ENCODE data around the gene FCHSD1. TPM values are rescaled to one million over a fixed set of nuclear protein-coding genes. Genes with fewer than 3 reads are reported as not detected.
A peak's percentile ranks its signal among the peaks of the same experiment; 100 is the strongest.

The FCHSD1 gene
- total and polyA plus RNA-seq, 4 donors = 12.2 to 23.2 (median 17.7) TPM

DNA sequence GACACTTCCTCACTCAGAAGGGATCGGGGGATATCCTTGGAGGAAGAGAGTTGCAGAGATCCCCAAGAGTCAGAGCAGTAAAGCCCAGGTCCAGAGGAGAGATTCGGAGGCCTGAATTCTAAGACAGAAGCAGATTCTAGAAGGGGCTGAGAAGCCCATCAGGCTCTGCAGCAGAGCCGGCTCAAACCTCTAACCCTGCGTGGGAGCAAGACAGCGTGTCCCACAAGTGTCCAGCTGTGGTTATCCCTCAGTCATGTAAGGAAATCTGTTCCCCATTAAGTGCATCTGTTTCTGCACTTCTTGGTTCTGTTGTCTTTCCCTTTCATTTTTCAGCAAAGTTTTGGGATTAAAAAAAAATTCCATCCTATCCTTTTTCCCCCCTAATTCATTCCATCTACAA, 27.6 kb downstream of the FCHSD1 start:
- ATAC-seq (ENCODE audit: insufficient read depth, low FRiP score) = no peak
- no peak overlapping the region for H3K27ac ChIP-seq (ENCODE audit: low read depth in 1 of 2, low read length in 1 of 2)
- peaks cover 18 to 50% (median 38%) of the 10 kb centered on the region in 4 donors for H3K36me3 ChIP-seq (ENCODE audit: control insufficient read depth in 4 of 4, insufficient read depth in 4 of 4, low read length in 4 of 4)
- 78 to 82% methylated on average over 5 of the region's 5 CpGs for WGBS, 2 donors
- H3K4me3 ChIP-seq = no peak overlapping the region
- no peak overlapping the region for H3K9ac ChIP-seq (ENCODE audit: insufficient read depth in 1 of 2, low read length in 2 of 2)
- TF ChIP-seq, protein P1, sequence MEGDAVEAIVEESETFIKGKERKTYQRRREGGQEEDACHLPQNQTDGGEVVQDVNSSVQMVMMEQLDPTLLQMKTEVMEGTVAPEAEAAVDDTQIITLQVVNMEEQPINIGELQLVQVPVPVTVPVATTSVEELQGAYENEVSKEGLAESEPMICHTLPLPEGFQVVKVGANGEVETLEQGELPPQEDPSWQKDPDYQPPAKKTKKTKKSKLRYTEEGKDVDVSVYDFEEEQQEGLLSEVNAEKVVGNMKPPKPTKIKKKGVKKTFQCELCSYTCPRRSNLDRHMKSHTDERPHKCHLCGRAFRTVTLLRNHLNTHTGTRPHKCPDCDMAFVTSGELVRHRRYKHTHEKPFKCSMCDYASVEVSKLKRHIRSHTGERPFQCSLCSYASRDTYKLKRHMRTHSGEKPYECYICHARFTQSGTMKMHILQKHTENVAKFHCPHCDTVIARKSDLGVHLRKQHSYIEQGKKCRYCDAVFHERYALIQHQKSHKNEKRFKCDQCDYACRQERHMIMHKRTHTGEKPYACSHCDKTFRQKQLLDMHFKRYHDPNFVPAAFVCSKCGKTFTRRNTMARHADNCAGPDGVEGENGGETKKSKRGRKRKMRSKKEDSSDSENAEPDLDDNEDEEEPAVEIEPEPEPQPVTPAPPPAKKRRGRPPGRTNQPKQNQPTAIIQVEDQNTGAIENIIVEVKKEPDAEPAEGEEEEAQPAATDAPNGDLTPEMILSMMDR (IDR thresholded peaks at IDR 0.05; ENCODE audit: control extremely low read depth, extremely low read depth) = no peak
- peaks cover 0 to 4% (median 0%) of the 10 kb centered on the region in 5 donors for H3K4me1 ChIP-seq (ENCODE audit: control insufficient read depth in 5 of 5, insufficient read depth in 5 of 5, low read length in 5 of 5)
- no peaks in the 10 kb centered on the region for H3K27me3 ChIP-seq (ENCODE audit: control insufficient read depth in 3 of 3, insufficient read depth in 3 of 3, low read length in 2 of 3)
- H3K9me3 ChIP-seq (ENCODE audit: control insufficient read depth in 4 of 4, insufficient read depth in 3 of 4, low read length in 3 of 4) = peaks cover 0 to 2% (median 0%) of the 10 kb centered on the region in 4 donors
- no peak for DNase-seq

DNA sequence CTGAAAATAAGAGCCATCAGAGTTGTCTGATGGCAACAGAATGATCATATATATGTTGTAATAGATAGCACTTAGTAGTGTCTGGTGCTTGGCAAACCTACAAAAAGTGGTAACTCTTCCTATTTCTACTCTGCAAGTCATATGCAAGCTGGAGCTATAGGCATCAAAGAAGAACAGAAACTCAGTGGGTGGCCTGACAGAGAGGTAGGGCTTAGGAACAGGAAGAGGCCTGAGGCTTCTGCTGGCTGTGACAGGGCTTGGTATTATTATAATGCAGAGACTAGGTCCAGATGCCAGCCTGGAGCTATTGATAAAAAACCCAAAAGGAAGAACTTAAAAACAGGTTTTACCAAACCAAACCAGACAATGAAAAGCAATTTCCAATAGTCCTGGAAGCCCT, 28.0 kb downstream of the FCHSD1 start:
- Histone ChIP-seq H3K27ac (ENCODE audit: low read depth in 1 of 2, low read length in 1 of 2) (no peak overlapping the region), H3K9me3 (ENCODE audit: control insufficient read depth in 4 of 4, insufficient read depth in 3 of 4, low read length in 3 of 4) (peaks cover 0 to 2% (median 0%) of the 10 kb centered on the region in 4 donors), H3K9ac (ENCODE audit: insufficient read depth in 1 of 2, low read length in 2 of 2) (no peak overlapping the region), H3K36me3 (ENCODE audit: control insufficient read depth in 4 of 4, insufficient read depth in 4 of 4, low read length in 4 of 4) (peaks cover 15 to 46% (median 33%) of the 10 kb centered on the region in 4 donors), H3K4me1 (ENCODE audit: control insufficient read depth in 5 of 5, insufficient read depth in 5 of 5, low read length in 5 of 5) (peaks cover 0 to 4% (median 0%) of the 10 kb centered on the region in 5 donors), H3K4me3 (no peak overlapping the region), H3K27me3 (ENCODE audit: control insufficient read depth in 3 of 3, insufficient read depth in 3 of 3, low read length in 2 of 3) (no peaks in the 10 kb centered on the region)
- ATAC-seq (ENCODE audit: insufficient read depth, low FRiP score) (no peak), DNase-seq (no peak)
- TF ChIP-seq, protein P1 (IDR thresholded peaks at IDR 0.05; ENCODE audit: control extremely low read depth, extremely low read depth) = no peak

DNA sequence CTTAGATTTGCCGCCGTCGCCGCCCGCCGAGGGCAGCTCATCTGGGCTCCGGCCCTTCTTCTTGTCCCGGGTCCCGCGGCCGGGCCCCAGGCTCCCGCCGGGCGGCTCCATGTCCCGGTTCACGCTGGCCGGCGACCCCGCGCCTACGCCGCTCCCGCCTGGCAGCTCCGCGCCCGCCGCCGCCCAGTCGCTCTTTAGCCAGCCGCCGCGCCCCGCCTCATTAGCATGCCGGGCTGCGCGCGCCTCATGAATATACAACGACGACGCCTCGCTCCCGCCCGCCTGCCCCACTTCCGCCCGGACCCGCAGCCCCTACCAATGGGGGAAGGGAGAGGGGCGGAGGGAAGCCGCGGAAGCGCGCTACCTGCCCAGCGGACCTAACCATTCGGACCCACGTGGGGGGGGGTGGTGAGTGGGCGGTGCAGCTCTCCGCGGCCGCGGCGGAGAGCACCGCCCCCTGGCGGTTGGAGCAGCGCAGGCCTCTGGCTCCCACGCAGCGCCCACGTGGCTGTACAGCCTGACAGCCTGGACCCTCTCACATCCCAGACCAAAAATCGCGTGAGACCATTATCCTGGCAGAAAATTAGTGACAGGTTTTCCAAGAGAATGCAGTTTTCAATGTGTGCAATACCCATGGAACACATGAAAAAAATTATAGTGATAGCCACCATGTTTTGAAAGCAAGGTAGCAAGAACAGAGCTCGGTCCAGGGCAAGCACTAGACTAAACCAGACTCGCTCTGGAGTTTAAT, 32.2 kb downstream of the FCHSD1 start, which contains the start of gene DIAPH1:
Gene DIAPH1 (minus strand): TSS at position 197 of the 751 bp plus-strand sequence. CDS start 86 bp downstream, at position 111.
- Histone ChIP-seq H3K27ac (ENCODE audit: low read depth in 1 of 2, low read length in 1 of 2) (peak within 1 kb of the TSS; percentile 97 to 98), H3K4me1 (ENCODE audit: control insufficient read depth in 5 of 5, insufficient read depth in 5 of 5, low read length in 5 of 5) (peaks cover 0 to 17% (median 7%) of the 10 kb centered on the region in 5 donors), H3K27me3 (ENCODE audit: control insufficient read depth in 3 of 3, insufficient read depth in 3 of 3, low read length in 2 of 3) (no peaks in the 10 kb centered on the region)

More for the DNA sequence above, 32.2 kb downstream of the FCHSD1 start, which contains the start of gene DIAPH1:
- Histone ChIP-seq H3K36me3 (ENCODE audit: control insufficient read depth in 4 of 4, insufficient read depth in 4 of 4, low read length in 4 of 4) (peaks cover 9 to 15% (median 14%) of the 10 kb centered on the region in 4 donors), H3K9me3 (ENCODE audit: control insufficient read depth in 4 of 4, insufficient read depth in 3 of 4, low read length in 3 of 4) (no peaks in the 10 kb centered on the region), H3K9ac (ENCODE audit: insufficient read depth in 1 of 2, low read length in 2 of 2) (peak within 1 kb of the TSS; percentile 7 to 35), H3K4me3 (peak within 1 kb of the TSS; percentile 81)
- TF ChIP-seq, protein P1 (IDR thresholded peaks at IDR 0.05; ENCODE audit: control extremely low read depth, extremely low read depth) = peak; percentile 96
- ATAC-seq (ENCODE audit: insufficient read depth, low FRiP score) = peak; percentile 96
- WGBS, 2 donors = 2 to 3% methylated on average over 63 to 70 of the region's 70 CpGs
- peak; percentile 97 to 98 (median 98) for DNase-seq

Measured in lung (tissue), 12 donors.